HG03520 (cell line): Measurements from ENCODE around the gene NRXN3.

Experiments
- ATAC-seq: cut with Tn5 transposase; IDR thresholded peaks from one replicate; pipeline ENCODE4 v1.9.1; 2021; ENCODE audit warnings: mild to moderate bottlenecking, moderate library complexity; ENCODE audit not compliant: unreplicated experiment

The NRXN3 gene

GRCh38 chr14:79638672-79639266, 1468.6 kb downstream of the NRXN3 start:
- no peak for ATAC-seq

DNA sequence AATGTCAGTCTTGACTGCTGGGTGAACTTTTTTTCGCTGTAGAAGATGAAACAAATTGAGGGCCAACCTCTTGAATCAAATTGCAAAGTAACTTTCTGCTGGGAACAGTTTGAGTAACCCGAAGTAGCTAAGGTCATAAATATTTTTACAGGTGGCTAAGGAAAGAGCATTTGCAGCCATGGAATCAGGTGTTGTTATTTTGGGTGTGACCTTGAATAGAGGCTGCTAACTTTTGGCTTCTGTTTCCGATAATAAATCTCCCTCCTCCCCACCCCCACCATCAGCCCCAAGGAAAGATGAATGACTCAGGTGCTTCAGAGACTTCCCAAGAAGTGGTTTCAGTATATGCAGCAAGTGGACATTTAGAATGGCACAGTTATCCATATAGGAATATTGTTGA, 1469.4 kb downstream of the NRXN3 start:
- no peak for ATAC-seq

DNA sequence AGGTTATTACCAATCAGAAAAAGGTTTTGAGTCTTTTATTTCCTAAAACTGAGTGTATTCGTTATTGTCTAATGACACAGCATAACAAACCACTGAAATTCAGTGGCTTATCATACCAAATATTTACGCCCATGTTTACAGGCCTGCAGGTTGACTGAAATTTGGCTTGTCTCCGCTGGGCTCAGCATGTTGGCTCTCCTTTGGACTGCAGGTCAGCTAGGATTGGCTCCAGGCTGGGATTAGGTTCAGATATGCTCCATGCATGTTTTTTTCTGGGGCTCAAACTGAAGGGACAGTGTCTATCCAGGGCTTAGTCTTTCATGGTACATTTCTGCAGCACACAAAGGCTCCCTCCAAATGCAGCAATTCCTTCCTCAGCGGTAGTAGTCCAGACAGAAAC, 1471.2 kb downstream of the NRXN3 start:
- no peak for ATAC-seq

GRCh38 chr14:79643132-79643531, 1473.0 kb downstream of the NRXN3 start:
- no peak for ATAC-seq

DNA sequence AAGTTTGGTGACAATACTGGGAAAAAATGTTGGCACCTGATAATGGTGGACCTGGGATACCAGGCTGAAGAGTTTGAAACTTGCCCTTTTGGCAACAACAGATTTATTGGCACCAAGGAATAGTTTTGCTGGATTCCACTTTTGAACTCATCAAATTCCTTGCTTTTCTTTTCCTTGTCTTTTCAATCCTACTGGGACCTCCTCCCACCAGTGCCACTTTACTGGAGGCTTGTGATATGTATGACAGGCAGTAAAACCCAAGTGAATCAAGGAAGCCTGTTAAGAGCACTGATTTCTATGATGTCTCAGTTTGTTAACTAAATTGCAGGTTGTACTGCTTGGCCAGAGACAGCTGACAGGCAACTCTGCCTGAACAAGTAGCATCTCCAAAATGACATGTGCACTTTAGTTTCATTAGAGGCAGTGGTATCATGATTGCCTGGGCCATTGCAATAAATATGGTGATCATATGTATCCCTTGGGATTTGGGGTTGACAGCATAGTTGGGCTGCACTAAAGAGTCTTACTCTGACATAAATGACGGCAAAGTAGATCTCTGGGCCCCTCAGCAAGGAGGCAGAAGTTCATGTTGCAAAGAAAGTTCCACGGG, 1475.7 kb downstream of the NRXN3 start:
- ATAC-seq, result no peak

DNA sequence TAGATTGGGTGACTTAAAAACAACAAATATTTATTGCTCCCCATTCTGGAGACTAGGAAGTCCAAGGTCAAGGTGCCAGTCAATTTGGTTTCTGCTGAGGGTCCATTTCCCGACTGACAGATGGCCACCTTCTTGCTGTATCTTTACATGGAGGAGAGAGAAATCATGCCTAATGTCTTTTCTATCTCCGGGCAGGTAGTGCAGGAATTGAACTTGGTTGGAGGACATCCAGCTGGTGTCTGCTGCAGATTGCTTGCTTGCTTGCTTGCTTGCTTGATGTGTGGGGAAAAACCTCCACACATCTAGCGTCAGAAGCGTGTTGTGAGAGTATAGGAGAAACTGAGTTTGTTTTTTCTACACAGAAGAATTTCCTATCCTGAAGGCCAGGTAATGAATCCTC, 1479.7 kb downstream of the NRXN3 start:
- ATAC-seq, result no peak

- no peak for ATAC-seq
These were observed 1482.5 kb downstream of the NRXN3 start for GRCh38 chr14:79652513-79653307.

- ATAC-seq, result no peak
These were observed 1485.9 kb downstream of the NRXN3 start for GRCh38 chr14:79656056-79656455.

DNA sequence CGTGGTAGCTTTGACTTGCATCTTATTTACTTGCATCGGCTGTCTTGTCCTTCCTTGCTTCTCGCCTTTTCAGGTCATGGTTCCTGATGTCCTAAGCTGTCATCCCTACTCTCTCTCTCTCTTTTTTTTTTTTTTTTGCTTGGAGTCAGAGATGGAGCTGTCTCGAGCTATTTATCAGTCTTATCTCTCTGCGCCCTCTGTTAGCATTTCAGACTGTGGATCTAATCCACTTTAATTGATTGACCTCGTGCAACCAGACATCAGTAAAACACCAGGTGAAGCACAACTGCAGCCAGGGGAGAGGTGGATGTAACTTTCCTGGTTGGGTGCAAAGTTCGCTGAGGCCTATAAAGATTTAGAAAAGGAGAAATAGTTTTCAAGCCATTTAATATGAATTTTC, 1486.3 kb downstream of the NRXN3 start:
- ATAC-seq, result no peak

DNA sequence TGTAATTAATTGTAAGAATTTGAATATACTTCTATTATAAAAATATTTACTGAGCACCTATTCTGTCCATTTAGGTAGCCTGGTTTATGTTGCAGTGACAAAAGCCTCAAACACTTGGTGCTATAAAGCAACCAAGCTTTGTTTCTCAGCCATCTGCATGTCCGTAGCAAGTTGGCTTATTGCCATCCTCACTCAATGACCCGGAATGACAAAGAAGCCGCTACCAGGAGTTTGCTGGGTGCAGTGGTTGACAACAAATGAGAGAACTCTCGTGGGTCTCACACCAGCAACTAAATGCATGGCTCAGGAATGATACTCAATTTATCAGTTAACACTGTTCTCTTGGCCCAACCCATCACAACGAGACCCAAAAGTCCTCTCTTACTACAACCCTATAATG, 1488.0 kb downstream of the NRXN3 start:
- no peak for ATAC-seq

GRCh38 chr14:79658769-79659168, 1488.6 kb downstream of the NRXN3 start:
- no peak for ATAC-seq

GRCh38 chr14:79660053-79660939, 1490.1 kb downstream of the NRXN3 start:
- ATAC-seq, result no peak

GRCh38 chr14:79661752-79662151, 1491.6 kb downstream of the NRXN3 start:
- ATAC-seq, result no peak

GRCh38 chr14:79663453-79663852, 1493.3 kb downstream of the NRXN3 start:
- ATAC-seq, result no peak

GRCh38 chr14:79665556-79665955, 1495.4 kb downstream of the NRXN3 start:
- no peak for ATAC-seq

DNA sequence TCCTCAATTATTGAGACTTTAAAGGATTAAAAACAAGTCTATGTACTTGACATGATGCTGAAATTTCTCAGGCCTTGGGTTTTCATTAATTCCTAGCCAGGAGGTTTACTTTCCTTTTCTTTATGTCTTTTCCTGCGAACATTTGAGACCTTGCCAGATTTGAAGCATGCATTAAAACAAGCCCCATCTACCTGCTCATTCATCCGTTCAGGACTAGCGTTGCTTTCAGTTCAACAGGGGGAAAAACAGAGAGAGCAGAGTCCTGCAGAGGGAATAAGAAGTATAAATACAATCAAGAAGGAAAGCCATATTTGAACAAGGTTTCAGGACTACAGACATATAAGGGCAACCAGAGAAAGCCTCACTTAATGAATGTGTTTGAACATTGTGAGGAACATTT, 1498.8 kb downstream of the NRXN3 start:
- no peak for ATAC-seq

- ATAC-seq, result no peak
These were observed 1500.6 kb downstream of the NRXN3 start for GRCh38 chr14:79670811-79671210.

GRCh38 chr14:79680087-79680486, 1509.9 kb downstream of the NRXN3 start:
- ATAC-seq, result no peak

GRCh38 chr14:79686196-79686595, 1516.0 kb downstream of the NRXN3 start:
- ATAC-seq, result no peak

DNA sequence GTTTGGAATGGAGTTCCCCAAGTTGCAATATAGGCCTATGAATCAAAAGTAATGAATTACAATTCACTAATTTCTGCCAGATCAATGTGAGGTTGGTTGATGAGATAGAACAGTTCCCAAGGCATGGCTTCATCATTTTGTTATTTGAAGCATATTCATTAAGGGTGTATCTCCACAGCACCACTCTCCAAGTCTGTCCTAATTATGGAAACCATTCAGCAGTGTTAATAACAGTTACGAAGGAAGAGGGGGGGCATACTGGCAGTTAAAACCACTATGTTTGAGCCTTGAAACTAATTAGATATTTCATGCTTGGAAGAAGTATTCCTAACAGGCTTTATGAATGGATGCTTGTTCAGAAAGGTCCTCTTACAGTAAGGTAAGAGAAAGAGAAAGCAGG, 1520.8 kb downstream of the NRXN3 start:
- no peak for ATAC-seq

DNA sequence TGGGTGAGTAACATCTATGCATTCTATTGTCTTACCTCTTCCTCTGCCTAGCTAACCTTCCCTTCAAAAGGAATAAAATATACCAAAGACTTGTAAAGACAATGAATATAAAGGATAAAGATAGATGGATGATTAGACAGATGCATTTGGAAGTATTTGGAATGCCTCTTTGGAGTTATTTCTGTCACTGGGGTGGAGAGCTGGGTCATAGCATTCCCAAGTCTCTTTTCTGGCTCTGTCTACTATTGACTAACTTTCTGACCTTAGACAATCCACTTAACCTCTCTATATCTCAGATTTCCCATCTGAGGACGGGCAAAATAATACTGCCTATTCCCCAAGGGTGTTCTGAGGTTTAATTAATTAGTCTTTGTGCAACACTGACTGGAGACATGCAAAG, 1523.8 kb downstream of the NRXN3 start:
- ATAC-seq, result no peak
